SK-N-SH (cell line): Measurements from ENCODE around the gene GNB1L.

Experiments
- CTCF ChIP-seq: fragments of 200-600 bp; sonication (generic); IDR thresholded peaks from 2 replicates; pipeline ENCODE4 v1.6.1; 2017; ENCODE audit warnings: antibody characterized with exemption, mild to moderate bottlenecking, moderate library complexity
- FOSL2 ChIP-seq: IDR thresholded peaks from 2 replicates; pipeline ENCODE4 v1.4.0; 2012; ENCODE audit warnings: low read depth, mild to moderate bottlenecking, moderate library complexity, borderline replicate concordance
- GABPA ChIP-seq: IDR thresholded peaks from 2 replicates; pipeline ENCODE4 v1.4.0; 2012; ENCODE audit warnings: low read depth, mild to moderate bottlenecking
- POLR2AphosphoS5 ChIP-seq: IDR thresholded peaks from 2 replicates; pipeline ENCODE4 v1.6.1; 2012; ENCODE audit warnings: low read depth, low read length
- RAD21 ChIP-seq: IDR thresholded peaks from 2 replicates; pipeline ENCODE4 v1.6.1; 2012; ENCODE audit warnings: mild to moderate bottlenecking, low read length
- RFX5 ChIP-seq: IDR thresholded peaks from 2 replicates; pipeline ENCODE4 v1.6.1; 2012; ENCODE audit warnings: mild to moderate bottlenecking, improper control_type of control experiment, low read length
- TAF1 ChIP-seq: IDR thresholded peaks from 2 replicates; pipeline ENCODE4 v1.6.1; 2012; ENCODE audit warnings: low read depth, mild to moderate bottlenecking, low read length, moderate library complexity, borderline replicate concordance
- TEAD4 ChIP-seq: IDR thresholded peaks from 2 replicates; pipeline ENCODE4 v1.4.0; 2012; ENCODE audit warnings: mild to moderate bottlenecking, borderline replicate concordance; ENCODE audit not compliant: insufficient read depth
- TF ChIP-seq, protein P1 (sequence below): IDR thresholded peaks from 2 replicates; pipeline ENCODE4 v1.4.0; 2012; ENCODE audit warnings: low read depth

DNA sequence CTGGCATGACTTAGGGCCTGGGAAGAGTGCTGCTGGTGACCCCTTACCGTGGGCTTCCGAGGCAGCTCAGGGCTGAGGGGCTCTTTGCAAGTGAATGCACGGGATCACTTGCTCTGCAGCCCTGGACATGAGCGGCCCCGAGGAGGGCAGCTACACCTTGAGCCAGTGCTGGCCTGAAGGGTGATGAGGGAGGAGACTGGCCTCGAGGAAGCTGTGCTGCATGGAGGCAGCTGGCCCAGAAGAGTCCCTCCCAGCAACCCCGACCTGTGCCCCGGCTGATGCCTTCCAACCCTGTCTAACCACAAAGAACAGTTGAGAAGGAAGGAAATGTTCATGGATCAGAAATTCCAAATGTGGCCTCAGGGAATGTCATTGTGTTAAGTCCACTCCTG is 48.9 kb downstream of the GNB1L start:
- no peak for TF ChIP-seq CTCF
- no peak for TF ChIP-seq TAF1
- TF ChIP-seq FOSL2, result no peak
- no peak for TF ChIP-seq POLR2AphosphoS5
- TF ChIP-seq GABPA, result no peak
- no peak for TF ChIP-seq TEAD4
- no peak for TF ChIP-seq RFX5
- no peak for TF ChIP-seq RAD21
- TF ChIP-seq, protein P1, sequence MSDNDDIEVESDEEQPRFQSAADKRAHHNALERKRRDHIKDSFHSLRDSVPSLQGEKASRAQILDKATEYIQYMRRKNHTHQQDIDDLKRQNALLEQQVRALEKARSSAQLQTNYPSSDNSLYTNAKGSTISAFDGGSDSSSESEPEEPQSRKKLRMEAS, result no peak
